Activated T-helper 2 cell treated with anti-CD3 and anti-CD28 coated beads, Interferon-gamma antibody, Interleukin-2, Interleukin-4, amounts not matched to agents 10 μg/mL and 5 μg/mL and 100 μg/mL, durations not matched to agents 14 hours and 24 hours and 36 hours (primary cell): Measurements from ENCODE around the gene NME3. TPM values are rescaled to one million over a fixed set of nuclear protein-coding genes. Genes with fewer than 3 reads are reported as not detected.
"Not testable (repeated sequence)": the region's sequence is repeated elsewhere in the genome, so short reads cannot be mapped to it uniquely, and the experiment has no call there.

ENCODE experiments used
- DNase-seq: peaks from one replicate; pipeline ENCODE4 v3.0.0; 2021; ENCODE audit warnings: low spot score
- H3K27ac Mint-ChIP-seq: one replicate; pipeline ENCODE4 v1.8.0; 2021; ENCODE audit warnings: mixed read lengths
- H3K27me3 Mint-ChIP-seq: one replicate; pipeline ENCODE4 v1.8.0; 2021; ENCODE audit warnings: low read depth, mixed read lengths
- H3K36me3 Mint-ChIP-seq: one replicate; pipeline ENCODE4 v1.8.0; 2021; ENCODE audit warnings: low read depth, mixed read lengths
- H3K4me1 Mint-ChIP-seq: one replicate; pipeline ENCODE4 v1.8.0; 2021; ENCODE audit warnings: low read depth, mixed read lengths
- H3K4me3 Mint-ChIP-seq: one replicate; pipeline ENCODE4 v1.8.0; 2021; ENCODE audit warnings: low read depth, mild to moderate bottlenecking, moderate library complexity, mixed read lengths
- H3K9me3 Mint-ChIP-seq: one replicate; pipeline ENCODE4 v1.8.0; 2021; ENCODE audit warnings: mixed read lengths
- intact Hi-C: fragments of 100-400 bp; cut with micrococcal nuclease; formaldehyde crosslinking; loops from one replicate; pipeline ENCODE4 v1.15.1; 2023
- total RNA-seq: library from RNA; stranded (reverse); gene quantifications from 2 replicates; pipeline ENCODE4 v1.2.3, GENCODE V29; 2022

NME3 gene
- total RNA-seq, 1 donor from 2014 or later, result 46.1 TPM

- Mint-ChIP-seq H3K4me1 (peaks cover 2% of the 10 kb centered on the region), H3K9me3 (no peaks in the 10 kb centered on the region), H3K27me3 (no peaks in the 10 kb centered on the region), H3K36me3 (peaks cover 35% of the 10 kb centered on the region), H3K27ac (no peak overlapping the region), H3K4me3 (no peak overlapping the region)
- DNase-seq, result no peak
- intact Hi-C loops, result no loop called here
These were observed 38.8 kb upstream of the NME3 start for GRCh38 chr16:1810106-1810505.

- H3K4me1 Mint-ChIP-seq, result peaks cover 2% of the 10 kb centered on the region
- intact Hi-C loops, result no loop called here
- no peaks in the 10 kb centered on the region for H3K27me3 Mint-ChIP-seq
- no peak for DNase-seq
- H3K36me3 Mint-ChIP-seq, result peaks cover 31% of the 10 kb centered on the region
- no peak overlapping the region for H3K4me3 Mint-ChIP-seq
- no peak overlapping the region for H3K27ac Mint-ChIP-seq
- no peaks in the 10 kb centered on the region for H3K9me3 Mint-ChIP-seq
These were observed 38.0 kb upstream of the NME3 start for GRCh38 chr16:1809281-1809801.

- intact Hi-C loops, result no loop called here
- no peak for DNase-seq
- H3K9me3 Mint-ChIP-seq, result no peaks in the 10 kb centered on the region
- H3K4me1 Mint-ChIP-seq, result peaks cover 2% of the 10 kb centered on the region
- H3K4me3 Mint-ChIP-seq, result no peak overlapping the region
- no peaks in the 10 kb centered on the region for H3K27me3 Mint-ChIP-seq
- H3K36me3 Mint-ChIP-seq, result peaks cover 29% of the 10 kb centered on the region
- no peak overlapping the region for H3K27ac Mint-ChIP-seq
These were observed 37.3 kb upstream of the NME3 start for GRCh38 chr16:1808691-1809090.

- DNase-seq, result no peak
- intact Hi-C loops, result no loop called here
- Mint-ChIP-seq H3K27ac (no peak overlapping the region), H3K4me3 (no peak overlapping the region), H3K9me3 (no peaks in the 10 kb centered on the region), H3K27me3 (no peaks in the 10 kb centered on the region), H3K4me1 (no peaks in the 10 kb centered on the region), H3K36me3 (peaks cover 23% of the 10 kb centered on the region)
These were observed 36.3 kb upstream of the NME3 start for GRCh38 chr16:1807626-1808025.

GRCh38 chr16:1800701-1801100 lies 29.4 kb upstream of the NME3 start:
- intact Hi-C loops, result no loop called here
- Mint-ChIP-seq H3K9me3 (peaks cover 22% of the 10 kb centered on the region), H3K27me3 (no peaks in the 10 kb centered on the region), H3K4me3 (no peak overlapping the region), H3K36me3 (peaks cover 8% of the 10 kb centered on the region), H3K4me1 (no peaks in the 10 kb centered on the region), H3K27ac (no peak overlapping the region)
- no peak for DNase-seq

GRCh38 chr16:1799263-1799662 lies 27.9 kb upstream of the NME3 start:
- peaks cover 22% of the 10 kb centered on the region for H3K9me3 Mint-ChIP-seq
- DNase-seq, intact Hi-C loops, H3K27me3 Mint-ChIP-seq, H3K4me3 Mint-ChIP-seq, H3K36me3 Mint-ChIP-seq, H3K27ac Mint-ChIP-seq, H3K4me1 Mint-ChIP-seq: not testable (repeated sequence)

- no peaks in the 10 kb centered on the region for H3K4me1 Mint-ChIP-seq
- intact Hi-C loops, result no loop called here
- no peak overlapping the region for H3K27ac Mint-ChIP-seq
- peaks cover 15% of the 10 kb centered on the region for H3K9me3 Mint-ChIP-seq
- H3K36me3 Mint-ChIP-seq, result peaks cover 3% of the 10 kb centered on the region
- no peak overlapping the region for H3K4me3 Mint-ChIP-seq
- no peak for DNase-seq
- H3K27me3 Mint-ChIP-seq, result no peaks in the 10 kb centered on the region
These were observed 23.7 kb upstream of the NME3 start for GRCh38 chr16:1794908-1795666.

- no peak overlapping the region for H3K4me3 Mint-ChIP-seq
- H3K9me3 Mint-ChIP-seq, result peaks cover 8% of the 10 kb centered on the region
- H3K27me3 Mint-ChIP-seq, result no peaks in the 10 kb centered on the region
- H3K27ac Mint-ChIP-seq, result no peak overlapping the region
- H3K36me3 Mint-ChIP-seq, result peaks cover 3% of the 10 kb centered on the region
- intact Hi-C loops, result no loop called here
- no peak for DNase-seq
- H3K4me1 Mint-ChIP-seq, result no peaks in the 10 kb centered on the region
These were observed 23.0 kb upstream of the NME3 start for GRCh38 chr16:1794221-1794871.

GRCh38 chr16:1793578-1794220 lies 22.4 kb upstream of the NME3 start, which contains the start of gene IGFALS:
Gene IGFALS (minus strand): TSS chr16:1793705. CDS start chr16:1793652, 53 bp downstream.
- H3K9me3 Mint-ChIP-seq, result peaks cover 3% of the 10 kb centered on the region
- no peaks in the 10 kb centered on the region for H3K4me1 Mint-ChIP-seq
- peaks cover 8% of the 10 kb centered on the region for H3K36me3 Mint-ChIP-seq
- no peaks in the 10 kb centered on the region for H3K27me3 Mint-ChIP-seq
- H3K4me3 Mint-ChIP-seq, result no peak within 1 kb of the TSS
- no peak for DNase-seq
- no peak within 1 kb of the TSS for H3K27ac Mint-ChIP-seq
- intact Hi-C loops, result no loop called here

- Mint-ChIP-seq H3K36me3 (peaks cover 8% of the 10 kb centered on the region), H3K4me1 (no peaks in the 10 kb centered on the region), H3K27ac (no peak overlapping the region), H3K27me3 (no peaks in the 10 kb centered on the region), H3K4me3 (no peak overlapping the region), H3K9me3 (peaks cover 3% of the 10 kb centered on the region)
- intact Hi-C loops, result no loop called here
- DNase-seq, result no peak
These were observed 21.7 kb upstream of the NME3 start for GRCh38 chr16:1792836-1793577.

- Mint-ChIP-seq H3K27ac (no peak overlapping the region), H3K4me3 (no peak overlapping the region)
- intact Hi-C loops, result no loop called here
These were observed 20.8 kb upstream of the NME3 start for GRCh38 chr16:1791943-1792812.

More at GRCh38 chr16:1791943-1792812, 20.8 kb upstream of the NME3 start:
- DNase-seq, result no peak
- H3K9me3 Mint-ChIP-seq, result peaks cover 1% of the 10 kb centered on the region
- H3K4me1 Mint-ChIP-seq, result no peaks in the 10 kb centered on the region
- no peaks in the 10 kb centered on the region for H3K27me3 Mint-ChIP-seq
- peaks cover 7% of the 10 kb centered on the region for H3K36me3 Mint-ChIP-seq
